GM12878 (cell line): ENCODE data around the gene FANCD2OS. TPM values are rescaled to one million over a fixed set of nuclear protein-coding genes. Genes with fewer than 3 reads are reported as not detected.

Experiments
- ATAC-seq: fragments of 200-7000 bp; cut with Tn5 transposase; 3 replicates; pipeline ENCODE4 v1.9.1; 2020; ENCODE audit warnings: mild to moderate bottlenecking, moderate library complexity
- BruUV-seq: library from RNA; stranded (reverse); fragments of 400-500 nt; replicated peaks from 2 replicates; lab custom pipeline; 2021; lab: Mats Ljungman, UMichigan
- CTCF ChIA-PET: fragments of 300-600 bp; sonication (Branson Sonifier 250); formaldehyde crosslinking; extraction: SDS; loops from one replicate; lab custom pipeline; 2021; ENCODE audit warnings: inconsistent platforms; lab: Yijun Ruan, JAX
- POLR2A ChIA-PET: fragments of 350-600 bp; formaldehyde crosslinking; extraction: SDS; loops from one replicate; lab custom pipeline; 2021; ENCODE audit warnings: inconsistent platforms; lab: Charles Lee
- RAD21 ChIA-PET: fragments of 300-600 bp; sonication (Branson Sonifier 250); formaldehyde crosslinking; loops from one replicate; lab custom pipeline; 2023; ENCODE audit warnings: antibody characterized with exemption; ENCODE audit not compliant: unreplicated experiment; lab: Charles Lee
- SMC1A ChIA-PET: fragments of 300-600 bp; sonication (Branson Sonifier 250); formaldehyde crosslinking; loops from one replicate; lab custom pipeline; 2023; ENCODE audit not compliant: unreplicated experiment, uncharacterized antibody; lab: Charles Lee
- DNase-seq: peaks from one replicate; pipeline ENCODE4 v3.0.0-alpha.2; 2011; ENCODE audit warnings: low read depth, low spot score
- FAIRE-seq: peaks from 3 replicates; lab custom pipeline; 2011; peaks lifted over from hg19 to GRCh38; lab: Jason Lieb, UNC
- H2AFZ ChIP-seq: 2 replicates; pipeline ENCODE4 v1.6.0; 2011; ENCODE audit warnings: low read depth, low read length, control low read depth; ENCODE audit not compliant: control insufficient read depth
- H3K27ac ChIP-seq: 2 replicates; pipeline ENCODE4 v1.5.1; 2011; ENCODE audit warnings: control low read depth; ENCODE audit not compliant: control insufficient read depth, insufficient read depth
- H3K27me3 ChIP-seq, 2 experiments: replicated peaks in 1 of 2; 2 replicates each; pipeline versions ENCODE4 v1.6.0 to v1.6.1; 2011; ENCODE audit warnings: low read length in 1 of 2; ENCODE audit not compliant: control insufficient read depth in 2 of 2, insufficient read depth in 2 of 2
- H3K36me3 ChIP-seq, 2 experiments: 2 replicates each; pipeline ENCODE4 v1.5.1; 2011; ENCODE audit warnings: low read length in 1 of 2; ENCODE audit not compliant: control insufficient read depth in 2 of 2, insufficient read depth in 2 of 2
- H3K4me1 ChIP-seq: 2 replicates; pipeline ENCODE4 v1.6.1; 2011; ENCODE audit warnings: mild to moderate bottlenecking, low read length, moderate library complexity, mixed read lengths; ENCODE audit not compliant: control insufficient read depth, insufficient read depth
- H3K4me2 ChIP-seq: 2 replicates; pipeline ENCODE4 v1.6.0; 2011; ENCODE audit warnings: control low read depth; ENCODE audit not compliant: control insufficient read depth, insufficient read depth
- H3K4me3 ChIP-seq: fragments of 200-600 bp; sonication (generic); 2 replicates; pipeline ENCODE4 v1.5.1; 2016
- H3K79me2 ChIP-seq: 2 replicates; pipeline ENCODE4 v1.6.0; 2011; ENCODE audit warnings: low read length; ENCODE audit not compliant: control insufficient read depth, insufficient read depth
- H3K9ac ChIP-seq: 2 replicates; pipeline ENCODE4 v1.8.0; 2011; ENCODE audit warnings: low read length, control low read depth, mixed read lengths; ENCODE audit not compliant: control insufficient read depth, insufficient read depth
- H3K9me3 ChIP-seq: replicated peaks from 3 replicates; pipeline ENCODE4 v1.5.1; 2011; ENCODE audit warnings: mild to moderate bottlenecking, low read length; ENCODE audit not compliant: control insufficient read depth, insufficient read depth
- H4K20me1 ChIP-seq: 2 replicates; pipeline ENCODE4 v1.6.0; 2011; ENCODE audit not compliant: control insufficient read depth, insufficient read depth
- BRCA1 ChIP-seq: IDR thresholded peaks from 2 replicates; pipeline ENCODE4 v1.6.1; 2011; ENCODE audit warnings: low read depth, low read length, improper control_type of control experiment
- CBX5 ChIP-seq: sonication (generic); IDR thresholded peaks from 2 replicates; pipeline ENCODE4 v1.6.1; 2016; ENCODE audit warnings: low read depth, moderate library complexity, mild to moderate bottlenecking, inconsistent platforms
- CTCF ChIP-seq, 3 experiments: IDR thresholded peaks in 2 of 3; conservative IDR thresholded peaks in 1 of 3; 2 replicates each; pipeline ENCODE4 v1.5.1; 2011; ENCODE audit warnings: low read depth in 3 of 3, low read length in 3 of 3, mild to moderate bottlenecking in 3 of 3, control low read depth in 2 of 3, moderate library complexity in 2 of 3, inconsistent platforms in 1 of 3, mixed read lengths in 1 of 3; ENCODE audit not compliant: control insufficient read depth in 2 of 3, insufficient read depth in 1 of 3; ENCODE audit errors: extremely low read depth in 1 of 3
- E2F4 ChIP-seq: IDR thresholded peaks from 2 replicates; pipeline ENCODE4 v1.6.1; 2012; ENCODE audit warnings: low read depth, low read length, improper control_type of control experiment
- IRF4 ChIP-seq: IDR thresholded peaks from 2 replicates; pipeline ENCODE4 v1.6.1; 2011; ENCODE audit warnings: low read depth, low read length
- NRF1 ChIP-seq: conservative IDR thresholded peaks from 2 replicates; pipeline ENCODE4 v1.6.1; 2011; ENCODE audit warnings: mild to moderate bottlenecking, low read depth, low read length, improper control_type of control experiment
- RAD21 ChIP-seq: IDR thresholded peaks from 2 replicates; pipeline ENCODE4 v1.6.1; 2011; ENCODE audit warnings: mild to moderate bottlenecking, low read depth, low read length, moderate library complexity; ENCODE audit not compliant: insufficient read depth
- SPI1 ChIP-seq: IDR thresholded peaks from 2 replicates; pipeline ENCODE4 v1.6.1; 2011; ENCODE audit warnings: low read depth, mild to moderate bottlenecking, low read length, moderate library complexity, borderline replicate concordance; ENCODE audit not compliant: insufficient read depth
- STAT1 ChIP-seq: fragments of 450-650 bp; conservative IDR thresholded peaks from 2 replicates; pipeline ENCODE4 v1.6.1; 2014; ENCODE audit warnings: antibody characterized with exemption, mild to moderate bottlenecking
- ZBTB11 ChIP-seq: fragments of 450-650 bp; formaldehyde crosslinking; IDR thresholded peaks from 2 replicates; pipeline ENCODE4 v1.5.0; 2022; ENCODE audit warnings: mild to moderate bottlenecking, missing genetic modification characterization
- ZNF24 ChIP-seq: fragments of 450-650 bp; IDR thresholded peaks from 2 replicates; pipeline ENCODE4 v1.6.1; 2017; ENCODE audit warnings: antibody characterized with exemption, mild to moderate bottlenecking
- ZNF274 ChIP-seq: IDR thresholded peaks from one replicate; pipeline ENCODE4 v1.8.0; 2011; ENCODE audit not compliant: insufficient read length, insufficient read depth
- ZNF687 ChIP-seq: fragments of 450-650 bp; IDR thresholded peaks from 2 replicates; pipeline ENCODE4 v1.6.1; 2017; ENCODE audit warnings: mild to moderate bottlenecking, moderate library complexity
- WGBS: methylation state at CpG from one replicate; pipeline ENCODE4 v1.1.6; 2016; ENCODE audit warnings: low lambda C conversion rate; ENCODE audit not compliant: insufficient replicate concordance, insufficient coverage; ENCODE audit errors: missing lambda C conversion rate; 5-methylcytosine and 5-hydroxymethylcytosine counted together
- in situ Hi-C: fragments of 300-500 bp; cut with MboI; formaldehyde crosslinking; loops from 9 replicates; pipeline ENCODE4 v1.14.3; 2018; ENCODE audit warnings: mixed read lengths
- intact Hi-C: fragments of 100-400 bp; cut with micrococcal nuclease; formaldehyde crosslinking; loops from one replicate; pipeline ENCODE4 v1.14.2; 2022; ENCODE audit not compliant: unreplicated experiment
- polyA plus RNA-seq, 11 experiments: library from polyadenylated mRNA; depleted of rRNA in 4 of 11; unstranded in 6 of 11; stranded (reverse) in 5 of 11; fragments of >200 nt; fragmentation: Nextera tagmentation in 4 of 11; fragmentation: Illumina TruSeq in 1 of 11; extraction: Ambion mirVana in 4 of 11; extraction: Trizol in 1 of 11; gene quantifications; 1 replicate in 1 of 11; 2 replicates in 10 of 11; pipeline versions ENCODE4 v1.2.1 to v1.2.3, GENCODE V29; 2011 to 2016; ENCODE audit warnings: inconsistent platforms in 2 of 11, missing spikeins in 2 of 11, low read depth in 1 of 11
- total RNA-seq, 4 experiments: library from RNA; depleted of rRNA in 3 of 4; stranded (reverse); fragments of >200 nt in 3 of 4; fragmentation: Illumina TruSeq in 1 of 4; extraction: Trizol in 1 of 4; gene quantifications; 2 replicates each; pipeline versions ENCODE4 v1.2.1 to v1.2.3, GENCODE V29; 2013 to 2021

Gene FANCD2OS
- total and polyA plus RNA-seq, 10 of the 15 experiments (the other 5 are each of a cell fraction or from before 2014, with no cell fraction given), result 0.38 to 0.42 TPM; not detected in 8

- ATAC-seq (no peak), FAIRE-seq (no peak), DNase-seq (no peak)
- H3K4me1 ChIP-seq, result peaks cover 3% of the 10 kb centered on the region
- no TSS peak for BruUV-seq
- H3K27ac ChIP-seq, result no peak overlapping the region
- peaks cover 0 to 11% of the 10 kb centered on the region in 2 experiments; a peak in 2 of 4 replicates for H3K36me3 ChIP-seq
- H3K9me3 ChIP-seq, result no peaks in the 10 kb centered on the region
- no peak overlapping the region for H3K9ac ChIP-seq
- no peak overlapping the region for H3K4me3 ChIP-seq
- H3K27me3 ChIP-seq, result no peaks in the 10 kb centered on the region
- no peak overlapping the region for H2AFZ ChIP-seq
- SMC1A ChIA-PET, result no interaction called here
- peaks cover 63% of the 10 kb centered on the region for H3K79me2 ChIP-seq
- no peak overlapping the region for H3K4me2 ChIP-seq
- POLR2A ChIA-PET, result interaction anchor here (0.7 kb wide), 1 partner anchor 261 kb away, joined by 3 read pairs; no protein-coding TSS in a partner anchor
- H4K20me1 ChIP-seq, result no peaks in the 10 kb centered on the region; the same call in 1 of the 2 replicates
- RAD21 ChIA-PET, result no interaction called here
- intact Hi-C loops, result loop anchor here (5.0 to 10.0 kb wide), 2 partner anchors 105 to 203 kb away; partner anchors contain the start of gene SEC13
- in situ Hi-C loops, result no loop called here
- WGBS, result 98% methylated on average over 4 of the region's 4 CpGs
- CTCF ChIA-PET, result interaction anchor here (0.6 to 1.0 kb wide), 3 partner anchors 105 to 337 kb away, joined by 3 read pairs; no protein-coding TSS in a partner anchor
- no peak for TF ChIP-seq CTCF (IDR thresholded peaks at IDR 0.05 in 2 of 3, conservative IDR thresholded peaks at IDR 0.05 in 1 of 3; ENCODE audit: control insufficient read depth in 2 of 3, extremely low read depth in 1 of 3, insufficient read depth in 1 of 3, low read depth in 3 of 3, low read length in 3 of 3)
- TF ChIP-seq IRF4, result no peak
- no peak for TF ChIP-seq RAD21
- TF ChIP-seq ZNF687, result no peak
- TF ChIP-seq ZNF24, result no peak
- no peak for TF ChIP-seq NRF1
- no peak for TF ChIP-seq ZBTB11 (CRISPR knock-in tag)
- no peak for TF ChIP-seq STAT1
- TF ChIP-seq CBX5, result no peak
- TF ChIP-seq E2F4, result no peak
- TF ChIP-seq BRCA1, result no peak
- TF ChIP-seq SPI1, result no peak
- TF ChIP-seq ZNF274, result no peak
Observed at GRCh38 chr3:10119376-10119775, 11.3 kb upstream of the FANCD2OS start.
